GM06990 (cell line): ENCODE data around the gene TRERF1.

Experiments used
- DNase-seq: peaks from one replicate; pipeline ENCODE4 v3.0.0-alpha.2; 2011; ENCODE audit not compliant: insufficient read length; ENCODE audit errors: extremely low read depth
- H3K27me3 ChIP-seq: replicated peaks from 2 replicates; pipeline ENCODE4 v1.6.0; 2011; ENCODE audit warnings: low read length; ENCODE audit not compliant: control insufficient read depth, insufficient read depth
- H3K36me3 ChIP-seq: 2 replicates; pipeline ENCODE4 v1.5.1; 2011; ENCODE audit warnings: low read length; ENCODE audit not compliant: control insufficient read depth, insufficient read depth
- H3K4me3 ChIP-seq: replicated peaks from 2 replicates; pipeline ENCODE4 v1.5.1; 2011; ENCODE audit warnings: low read depth, mild to moderate bottlenecking, control low read depth, low read length
- CTCF ChIP-seq: IDR thresholded peaks from 2 replicates; pipeline ENCODE4 v1.5.1; 2011; ENCODE audit warnings: low read length, control low read depth, mild to moderate bottlenecking, inconsistent platforms; ENCODE audit not compliant: insufficient read depth, poor library complexity, severe bottlenecking

Gene TRERF1

GRCh38 chr6:42424906-42425474, 26.7 kb downstream of the TRERF1 start:
- H3K27me3 ChIP-seq, result no peaks in the 10 kb centered on the region
- no peak overlapping the region for H3K4me3 ChIP-seq
- no peak for TF ChIP-seq CTCF
- no peak for DNase-seq
- no peaks in the 10 kb centered on the region for H3K36me3 ChIP-seq

GRCh38 chr6:42423244-42423643, 28.5 kb downstream of the TRERF1 start:
- Histone ChIP-seq H3K4me3 (no peak overlapping the region), H3K36me3 (no peaks in the 10 kb centered on the region), H3K27me3 (no peaks in the 10 kb centered on the region)
- DNase-seq, result peak; percentile 66
- TF ChIP-seq CTCF, result no peak

- DNase-seq, result no peak
- no peaks in the 10 kb centered on the region for H3K27me3 ChIP-seq
- no peaks in the 10 kb centered on the region for H3K36me3 ChIP-seq
- no peak overlapping the region for H3K4me3 ChIP-seq
- TF ChIP-seq CTCF, result no peak
Observed at GRCh38 chr6:42420741-42421140, 31.0 kb downstream of the TRERF1 start.

GRCh38 chr6:42419490-42420280, 32.0 kb downstream of the TRERF1 start:
- H3K27me3 ChIP-seq, result no peaks in the 10 kb centered on the region
- DNase-seq, result no peak
- TF ChIP-seq CTCF, result no peak
- H3K36me3 ChIP-seq, result no peaks in the 10 kb centered on the region
- H3K4me3 ChIP-seq, result no peak overlapping the region

GRCh38 chr6:42418724-42419123, 33.0 kb downstream of the TRERF1 start:
- no peak for DNase-seq
- Histone ChIP-seq H3K27me3 (no peaks in the 10 kb centered on the region), H3K4me3 (no peak overlapping the region), H3K36me3 (no peaks in the 10 kb centered on the region)
- no peak for TF ChIP-seq CTCF
